Left kidney (tissue), 2 donors: ENCODE results near the gene ZNF512B. TPM values are rescaled to one million over a fixed set of nuclear protein-coding genes. Genes with fewer than 3 reads are reported as not detected.

Source experiments
- DNase-seq: peaks from one replicate; pipeline ENCODE4 v3.0.0-alpha.2; 2013
- polyA plus RNA-seq: library from polyadenylated mRNA; unstranded; fragments of 120-200 nt; gene quantifications from one replicate; pipeline ENCODE4 v1.2.1, GENCODE V29; 2013; ENCODE audit not compliant: insufficient read length

Gene ZNF512B
- polyA plus RNA-seq, 1 donor = 24.7 TPM

GRCh38 chr20:63950701-63951397, 18.9 kb downstream of the ZNF512B start:
- DNase-seq = no peak

GRCh38 chr20:63947638-63948456, 21.9 kb downstream of the ZNF512B start:
- no peak for DNase-seq

DNA sequence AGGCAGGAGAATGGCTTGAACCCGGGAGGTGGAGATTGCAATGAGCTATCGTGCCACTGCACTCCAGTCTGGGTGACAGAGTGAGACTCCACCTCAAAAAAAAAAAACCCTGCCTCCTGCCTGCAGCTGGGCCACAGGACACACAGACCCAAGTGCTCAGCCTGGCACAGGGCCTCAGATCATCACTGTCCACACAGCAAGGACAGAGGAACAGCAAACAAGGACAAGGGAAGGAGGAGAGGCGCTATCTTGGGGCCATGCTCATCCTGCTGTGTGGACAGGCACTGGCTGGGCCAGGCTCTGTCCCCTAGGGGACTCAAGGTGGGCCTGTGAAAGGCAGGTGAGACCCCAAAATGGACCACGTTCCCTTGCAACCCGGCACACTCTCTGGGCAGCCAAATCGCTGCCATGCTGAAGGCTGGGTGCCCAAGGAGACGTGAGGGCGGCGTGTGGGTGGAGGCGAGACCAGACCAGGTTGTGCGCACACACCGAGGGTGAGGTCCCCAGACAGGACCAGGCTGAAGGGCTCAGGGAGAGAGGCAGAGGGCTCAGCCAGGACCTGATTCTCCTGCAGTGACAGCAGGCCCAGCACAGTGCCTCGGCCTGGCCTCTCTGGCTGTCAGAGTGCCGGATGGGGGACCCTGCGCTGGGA, 22.6 kb downstream of the ZNF512B start:
- no peak for DNase-seq

DNA sequence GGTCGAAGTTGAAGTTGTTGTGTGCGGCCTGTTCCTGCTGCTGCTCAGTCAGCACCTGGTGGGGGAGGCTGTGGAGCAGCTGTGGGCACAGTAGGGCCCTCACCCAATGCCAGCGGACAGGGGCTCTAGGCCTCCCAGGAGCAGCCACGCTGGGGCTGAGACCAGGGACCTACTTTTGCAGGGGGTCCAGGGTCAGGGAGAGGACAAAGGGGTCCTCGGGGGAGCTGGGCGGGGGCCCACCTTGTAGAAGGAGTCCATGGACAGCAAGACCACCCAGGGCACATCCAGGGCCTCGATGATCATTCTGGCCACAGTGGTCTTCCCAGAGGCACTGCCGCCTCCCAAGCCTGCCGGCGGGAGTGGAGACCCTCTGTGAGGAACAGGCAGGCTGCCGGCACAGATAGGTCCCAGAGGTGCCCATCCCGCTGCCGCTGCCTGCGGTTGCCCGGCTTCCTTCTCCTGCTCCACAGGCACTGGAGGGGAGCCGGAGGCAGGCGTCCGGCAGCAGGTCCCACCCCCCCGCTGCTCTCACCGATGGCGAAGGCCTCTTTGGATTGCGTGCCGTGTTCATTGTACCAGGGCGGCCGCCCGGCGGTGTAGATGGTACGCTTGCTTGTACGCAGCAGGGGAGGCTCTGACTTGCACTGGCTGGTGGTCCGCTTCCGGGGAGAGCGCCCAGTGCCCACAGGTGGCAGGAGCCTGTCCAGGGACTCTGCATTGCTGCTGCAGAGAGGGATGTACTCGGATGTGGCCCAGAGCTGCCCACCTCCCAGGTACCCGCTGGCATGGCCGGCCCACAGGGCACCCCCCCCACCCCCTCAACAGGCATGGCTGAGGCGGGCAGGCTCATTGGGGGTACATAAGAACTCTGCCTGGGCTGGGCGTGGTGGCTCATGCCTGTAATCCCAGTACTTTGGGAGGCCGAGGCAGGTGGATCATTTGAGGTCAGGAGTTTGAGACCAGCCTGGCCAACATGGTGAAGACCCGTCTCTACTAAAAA, 23.5 kb downstream of the ZNF512B start:
- DNase-seq = no peak

DNA sequence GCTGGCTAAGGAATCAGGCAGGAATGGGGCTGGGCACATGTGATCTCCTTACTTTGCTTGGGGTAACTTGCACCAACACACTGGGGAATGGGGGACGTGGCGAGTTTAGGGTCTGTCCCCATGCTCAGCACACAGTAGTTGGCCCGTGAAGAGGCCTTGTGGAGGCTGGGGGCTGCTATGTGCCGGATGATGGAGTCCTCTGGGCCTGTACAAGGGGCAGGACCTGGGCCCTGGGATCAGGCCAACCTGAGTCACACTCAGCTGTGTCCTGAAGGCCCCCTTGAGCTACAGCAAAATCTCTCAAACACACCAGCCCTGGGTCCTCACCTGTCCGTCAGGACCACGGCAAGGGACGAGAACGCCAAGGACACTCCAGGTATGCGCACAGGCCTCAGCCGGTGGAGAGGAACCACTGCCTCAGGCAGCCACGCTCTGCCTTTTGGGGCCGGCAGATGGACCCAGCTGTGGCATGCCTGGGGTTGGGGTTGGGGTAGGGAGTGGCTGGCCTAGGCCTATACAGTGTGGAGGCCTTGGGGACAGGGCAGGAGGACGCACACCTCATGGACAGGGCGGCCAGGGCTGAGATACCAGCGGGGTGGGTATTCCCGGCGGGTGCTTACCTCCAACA, 24.6 kb downstream of the ZNF512B start:
- no peak for DNase-seq

- no peak for DNase-seq
These were observed 25.4 kb downstream of the ZNF512B start for GRCh38 chr20:63944078-63944941.

GRCh38 chr20:63943808-63944077, 26.0 kb downstream of the ZNF512B start:
- DNase-seq = no peak

GRCh38 chr20:63942969-63943807, 26.5 kb downstream of the ZNF512B start:
- DNase-seq = no peak

DNA sequence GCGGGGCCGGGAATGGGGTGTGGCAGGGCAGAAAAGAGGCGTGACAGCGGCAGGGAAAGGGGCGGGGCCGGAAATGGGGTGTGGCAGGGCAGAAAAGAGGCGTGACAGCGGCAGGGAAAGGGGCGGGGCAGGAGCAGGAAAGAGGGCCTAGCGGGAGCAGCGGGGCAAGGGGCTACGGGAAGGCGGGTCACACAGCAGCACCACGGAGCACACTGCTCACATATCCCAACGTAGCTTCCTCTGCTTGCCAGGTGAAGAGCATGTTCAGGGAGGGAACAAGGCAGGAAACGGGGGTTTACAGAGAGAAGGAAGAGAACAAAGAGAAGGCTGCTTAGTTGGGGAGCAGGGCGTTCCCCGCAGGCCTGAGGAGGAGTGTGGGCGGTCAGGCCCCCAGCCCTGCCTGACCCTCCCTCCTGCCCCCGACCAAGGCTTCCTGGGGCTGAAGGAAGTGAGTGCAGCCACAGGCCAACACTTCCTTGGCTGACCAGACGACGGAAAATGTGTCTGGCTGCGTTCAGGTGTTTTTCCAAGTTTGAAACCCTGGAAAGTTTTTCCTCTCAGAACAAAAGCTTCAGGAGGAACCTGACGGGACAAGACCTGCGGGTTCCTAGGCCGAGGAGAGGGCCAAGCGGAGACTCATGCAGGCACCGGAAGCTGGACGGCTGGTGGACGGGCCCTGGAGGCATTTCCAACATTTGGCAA, 27.3 kb downstream of the ZNF512B start:
- no peak for DNase-seq

DNA sequence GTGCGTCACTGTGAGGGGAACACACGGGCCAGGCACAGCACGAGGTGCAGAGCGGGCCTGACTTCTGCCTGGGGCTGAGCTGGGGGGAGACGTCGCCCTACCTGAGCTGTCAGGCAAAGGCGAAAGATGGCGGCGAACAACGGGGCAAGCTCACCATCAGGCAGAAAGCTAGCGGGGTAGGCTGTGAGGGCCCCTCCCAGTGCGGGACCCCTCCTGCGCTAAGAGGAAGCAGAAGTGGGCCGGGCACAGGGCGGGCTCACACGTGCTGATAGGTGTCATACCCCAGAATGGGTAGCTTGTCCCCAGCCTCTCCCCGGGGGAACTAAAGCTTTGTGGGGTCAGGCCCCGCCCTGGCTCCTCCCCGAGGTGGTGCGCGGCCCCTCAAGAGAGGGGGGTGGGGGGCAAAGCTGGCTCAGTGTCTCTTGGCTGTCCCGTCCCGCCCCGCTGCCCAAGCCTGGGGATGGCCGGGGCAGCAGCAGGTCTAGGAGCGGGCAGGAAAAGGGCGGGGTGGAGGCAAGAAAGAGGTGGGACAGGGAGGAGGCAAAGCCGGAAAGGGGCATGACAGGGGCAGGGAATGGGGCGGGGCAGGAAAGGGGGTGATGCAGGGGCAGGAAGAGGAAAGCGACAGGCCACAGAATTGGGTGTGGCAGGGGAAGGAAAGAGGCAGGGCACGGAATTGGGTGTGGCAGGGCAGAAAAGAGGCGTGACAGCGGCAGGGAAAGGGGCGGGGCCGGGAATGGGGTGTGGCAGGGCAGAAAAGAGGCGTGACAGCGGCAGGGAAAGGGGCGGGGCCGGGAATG, 28.2 kb downstream of the ZNF512B start:
- no peak for DNase-seq

GRCh38 chr20:63940472-63941266, 29.1 kb downstream of the ZNF512B start:
- no peak for DNase-seq

DNA sequence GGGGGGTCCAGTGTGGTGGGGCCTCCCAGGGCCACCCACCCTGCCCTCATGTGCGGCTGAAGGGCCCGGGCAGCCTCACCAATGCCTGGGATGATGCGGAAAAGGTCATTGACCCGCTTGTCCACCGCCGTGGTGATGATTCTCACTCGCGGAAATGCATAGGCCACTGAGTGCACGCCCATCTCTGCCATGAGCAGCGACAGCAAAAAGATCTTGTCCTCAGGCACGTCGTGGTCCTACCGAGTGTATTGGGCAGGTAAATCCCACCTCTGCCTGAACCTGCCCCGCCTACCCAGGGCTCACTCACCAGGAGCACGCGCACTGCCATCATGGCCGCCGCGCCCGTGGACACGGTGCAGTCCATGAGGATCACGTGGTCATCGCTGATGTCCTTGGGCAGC, 29.7 kb downstream of the ZNF512B start:
- no peak for DNase-seq

DNA sequence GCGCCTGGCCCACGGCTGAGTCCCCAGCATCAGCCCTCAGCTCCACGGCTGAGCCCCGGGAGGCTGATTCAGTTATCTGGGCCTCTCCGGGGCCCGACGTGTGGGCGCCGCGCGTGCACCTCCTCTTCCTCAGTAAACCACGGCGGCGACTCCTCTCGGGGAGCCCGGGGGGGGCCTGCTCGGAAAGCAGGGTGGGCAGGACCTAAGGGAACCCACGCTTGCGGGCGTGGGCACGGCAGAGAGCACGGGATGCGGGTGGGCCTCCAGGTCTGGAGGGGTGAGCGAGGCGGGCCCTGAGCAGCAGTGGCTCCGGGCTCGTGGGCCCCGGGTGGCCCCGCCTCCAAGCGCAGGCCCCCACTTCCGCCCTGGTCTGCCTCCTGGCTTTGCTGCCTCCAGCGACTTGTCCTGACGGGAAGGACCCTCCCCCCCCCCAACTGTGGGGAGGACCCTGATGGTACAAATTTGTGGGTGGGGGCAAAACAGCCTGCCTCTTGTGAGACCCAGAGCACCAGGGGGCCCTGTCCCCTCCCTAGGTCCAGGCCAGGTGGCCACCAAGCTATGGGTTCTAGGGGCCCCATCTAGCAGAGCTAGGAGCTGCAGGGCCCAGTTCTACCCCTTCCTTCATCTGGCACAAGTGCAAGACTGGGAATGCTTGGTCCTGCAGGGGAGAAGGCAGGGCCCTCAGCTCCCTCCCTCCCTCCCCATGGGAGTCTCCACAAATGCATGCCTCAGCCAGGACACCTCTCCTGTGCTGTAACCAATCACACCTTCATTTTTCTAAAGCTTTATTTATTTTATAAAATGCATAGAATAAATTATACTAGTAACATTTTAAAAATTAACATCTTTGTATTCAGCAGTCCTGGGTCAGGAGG, 30.4 kb downstream of the ZNF512B start:
- no peak for DNase-seq

GRCh38 chr20:63937596-63937995, 32.1 kb downstream of the ZNF512B start:
- no peak for DNase-seq

GRCh38 chr20:63935447-63935846, 34.3 kb downstream of the ZNF512B start:
- DNase-seq = no peak
